Cardiac septum (tissue), 1 donor: Measurements from ENCODE around the gene CNOT8. TPM values are rescaled to one million over a fixed set of nuclear protein-coding genes. Genes with fewer than 3 reads are reported as not detected.
"Not testable (repeated sequence)": the region's sequence is repeated elsewhere in the genome, so short reads cannot be mapped to it uniquely, and the experiment has no call there.

ENCODE experiments used
- DNase-seq: peaks from one replicate; pipeline ENCODE4 v3.0.0-alpha.2; 2020; ENCODE audit warnings: low spot score
- intact Hi-C: fragments of 100-400 bp; cut with DNase I; formaldehyde crosslinking; loops from one replicate; pipeline ENCODE4 v1.14.0; 2022
- long read RNA-seq: library from polyadenylated mRNA; unstranded; transcript quantifications from one replicate; pipeline ENCODE4 v2.0.0, GENCODE V29; 2021
- total RNA-seq: library from RNA; stranded (reverse); fragmentation: NEBNext Ultra II Directional; extraction: Animal tissue kit (Norgen Biotek cat#: 25700); gene quantifications from one replicate; pipeline ENCODE4 v1.2.1, GENCODE V29; 2021
- donor health status: DM: no; HTN: no; CAD: no.

CNOT8 gene
- 22.5 TPM for total RNA-seq
- long read RNA-seq, transcript CNOT8-204 (8 exons, 2,708 nt), result minor isoform, 5 of 43 reads
- long read RNA-seq, transcript CNOT8-201 (7 exons, 2,528 nt), result major isoform, 20 of 43 reads
- long read RNA-seq, partial matches to known transcripts, result 4 of 43 reads
- long read RNA-seq, other reads (novel, unspliced or antisense), result 8 of 43 reads

GRCh38 chr5:154858297-154858971 lies at the start of gene CNOT8:
TSS of gene CNOT8 (plus strand) at chr5:154858627. CDS start at chr5:154863279, 4,652 bp downstream.
- intact Hi-C loops, result loop anchor here (2.0 kb wide), 1 partner anchor 102 kb away; no protein-coding TSS in a partner anchor
- peak; percentile 99 for DNase-seq

- DNase-seq, result peak; percentile 43
- intact Hi-C loops, result loop anchor here (5.0 kb wide), 1 partner anchor 54 kb away; the partner anchor contains the start of gene LARP1
Measured at GRCh38 chr5:154811239-154811638, 47.2 kb upstream of the CNOT8 start.

GRCh38 chr5:154811653-154812465 lies 46.6 kb upstream of the CNOT8 start:
- intact Hi-C loops, result loop anchor here (2.0 to 5.0 kb wide), 2 partner anchors 55 to 163 kb away; partner anchors contain the start of gene LARP1
- peak; percentile 79 for DNase-seq

GRCh38 chr5:154813158-154813557 lies 45.3 kb upstream of the CNOT8 start:
- no peak for DNase-seq
- intact Hi-C loops, result loop anchor here (2.0 to 5.0 kb wide), 2 partner anchors 56 to 164 kb away; partner anchors contain the start of gene LARP1

GRCh38 chr5:154813736-154814135 lies 44.7 kb upstream of the CNOT8 start:
- no peak for DNase-seq
- intact Hi-C loops, result loop anchor here (2.0 to 5.0 kb wide), 2 partner anchors 56 to 165 kb away; partner anchors contain the start of gene LARP1

GRCh38 chr5:154815025-154815424 lies 43.4 kb upstream of the CNOT8 start:
- no peak for DNase-seq
- intact Hi-C loops, result no loop called here

- intact Hi-C loops, result no loop called here
- DNase-seq, result no peak
Measured at GRCh38 chr5:154815684-154816247, 42.7 kb upstream of the CNOT8 start.

GRCh38 chr5:154816891-154817492 lies 41.4 kb upstream of the CNOT8 start:
- DNase-seq, result no peak
- intact Hi-C loops, result no loop called here

- intact Hi-C loops, result no loop called here
- no peak for DNase-seq
Measured at GRCh38 chr5:154817815-154818214, 40.6 kb upstream of the CNOT8 start.

- intact Hi-C loops, result no loop called here
- DNase-seq, result no peak
Measured at GRCh38 chr5:154818471-154819116, 39.8 kb upstream of the CNOT8 start.

GRCh38 chr5:154819546-154819945 lies 38.9 kb upstream of the CNOT8 start:
- intact Hi-C loops, result no loop called here
- no peak for DNase-seq

- DNase-seq, result no peak
- intact Hi-C loops, result no loop called here
Measured at GRCh38 chr5:154820383-154820782, 38.0 kb upstream of the CNOT8 start.

GRCh38 chr5:154822896-154823295 lies 35.5 kb upstream of the CNOT8 start:
- DNase-seq, intact Hi-C loops: not testable (repeated sequence)

GRCh38 chr5:154823605-154824004 lies 34.8 kb upstream of the CNOT8 start:
- intact Hi-C loops, result no loop called here
- DNase-seq, result no peak

- intact Hi-C loops, result no loop called here
- no peak for DNase-seq
Measured at GRCh38 chr5:154824070-154824469, 34.4 kb upstream of the CNOT8 start.

- intact Hi-C loops, result no loop called here
- DNase-seq, result no peak
Measured at GRCh38 chr5:154829181-154829588, 29.2 kb upstream of the CNOT8 start.

GRCh38 chr5:154829589-154830218 lies 28.7 kb upstream of the CNOT8 start:
- intact Hi-C loops, result no loop called here
- no peak for DNase-seq

- no peak for DNase-seq
- intact Hi-C loops, result no loop called here
Measured at GRCh38 chr5:154830219-154830595, 28.2 kb upstream of the CNOT8 start.

GRCh38 chr5:154830596-154830995 lies 27.8 kb upstream of the CNOT8 start:
- DNase-seq, result no peak
- intact Hi-C loops, result no loop called here
